ENCODE data around the gene RXRB. TPM values are rescaled to one million over a fixed set of nuclear protein-coding genes. Genes with fewer than 3 reads are reported as not detected.

The RXRB gene
- total and polyA plus RNA-seq, 2 of the 13 experiments (the other 11 are each of a cell fraction or from before 2014, with no cell fraction given) = 26.7 to 55.7 TPM

DNA sequence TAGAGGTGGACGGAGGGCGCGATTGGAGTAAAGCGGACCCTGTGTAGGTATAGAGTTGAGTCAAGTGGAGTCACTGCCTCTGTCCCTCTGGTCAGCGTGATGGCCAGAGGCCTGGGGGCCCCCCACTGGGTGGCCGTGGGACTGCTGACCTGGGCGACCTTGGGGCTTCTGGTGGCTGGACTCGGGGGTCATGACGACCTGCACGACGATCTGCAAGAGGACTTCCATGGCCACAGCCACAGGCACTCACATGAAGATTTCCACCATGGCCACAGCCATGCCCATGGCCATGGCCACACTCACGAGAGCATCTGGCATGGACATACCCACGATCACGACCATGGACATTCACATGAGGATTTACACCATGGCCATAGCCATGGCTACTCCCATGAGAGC, 681 bp upstream of the RXRB start (continued):
- TF ChIP-seq, protein P1, sequence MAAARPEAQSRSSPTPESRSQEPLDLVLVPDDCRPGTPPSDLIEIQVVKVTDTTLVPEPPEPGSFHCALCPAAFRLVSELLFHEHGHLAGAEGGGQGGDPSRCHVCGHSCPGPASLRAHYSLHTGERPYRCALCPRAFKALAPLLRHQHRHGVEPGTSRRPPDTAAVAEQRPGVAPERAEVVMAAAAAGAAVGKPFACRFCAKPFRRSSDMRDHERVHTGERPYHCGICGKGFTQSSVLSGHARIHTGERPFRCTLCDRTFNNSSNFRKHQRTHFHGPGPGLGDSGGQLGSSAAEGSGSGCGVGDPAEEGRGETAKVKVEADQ (CRISPR knock-in tag; IDR thresholded peaks at IDR 0.05; ENCODE audit: borderline replicate concordance) = no peak
- TF ChIP-seq U2AF1 (optimal IDR thresholded peaks at IDR 0.05; ENCODE audit: low read depth, low read length) (no peak), FOXJ3 (CRISPR knock-in tag; IDR thresholded peaks at IDR 0.05; ENCODE audit: borderline replicate concordance) (0 out of 2 replicates have a peak, but pooled peaks have one; percentile 8), ZNF839 (CRISPR knock-in tag; IDR thresholded peaks at IDR 0.05; ENCODE audit: borderline replicate concordance) (no peak), CBX5 (CRISPR knock-in tag; IDR thresholded peaks at IDR 0.05; ENCODE audit: borderline replicate concordance) (no peak; the same call in 1 of the 2 replicates), ZNF558 (CRISPR knock-in tag; IDR thresholded peaks at IDR 0.05; ENCODE audit: borderline replicate concordance) (no peak; the same call in 1 of the 2 replicates), NAIF1 (CRISPR knock-in tag; IDR thresholded peaks at IDR 0.05; ENCODE audit: borderline replicate concordance) (no peak), MED1 (CRISPR knock-in tag; IDR thresholded peaks at IDR 0.05) (no peak), NR3C1 (CRISPR knock-in tag; IDR thresholded peaks at IDR 0.05) (no peak), ZNF737 (CRISPR knock-in tag; IDR thresholded peaks at IDR 0.05; ENCODE audit: borderline replicate concordance) (no peak), ZNF800 (CRISPR knock-in tag; IDR thresholded peaks at IDR 0.05) (no peak), RAD21 (CRISPR knock-in tag; IDR thresholded peaks at IDR 0.05) (peak; percentile 30), REPIN1 (CRISPR knock-in tag; IDR thresholded peaks at IDR 0.05; ENCODE audit: borderline replicate concordance, low read depth) (no peak), ZNF264 (CRISPR knock-in tag; IDR thresholded peaks at IDR 0.05) (no peak), HMGXB4 (CRISPR knock-in tag; IDR thresholded peaks at IDR 0.05; ENCODE audit: borderline replicate concordance in 1 of 2, low read depth in 1 of 2) (peak in 1 of 2 experiments; percentile 57; a peak in 2 of 4 replicates), ZNF674 (CRISPR knock-in tag; IDR thresholded peaks at IDR 0.05; ENCODE audit: low read depth) (no peak), ZNF703 (CRISPR knock-in tag; IDR thresholded peaks at IDR 0.05; ENCODE audit: borderline replicate concordance) (no peak), ZNF431 (CRISPR knock-in tag; IDR thresholded peaks at IDR 0.05; ENCODE audit: borderline replicate concordance, low read depth) (0 out of 2 replicates have a peak, but pooled peaks have one; percentile 23), PAF1 (CRISPR knock-in tag; IDR thresholded peaks at IDR 0.05) (no peak), ZNF644 (CRISPR knock-in tag; IDR thresholded peaks at IDR 0.05; ENCODE audit: low read depth) (no peak)
- TF ChIP-seq, protein P2, sequence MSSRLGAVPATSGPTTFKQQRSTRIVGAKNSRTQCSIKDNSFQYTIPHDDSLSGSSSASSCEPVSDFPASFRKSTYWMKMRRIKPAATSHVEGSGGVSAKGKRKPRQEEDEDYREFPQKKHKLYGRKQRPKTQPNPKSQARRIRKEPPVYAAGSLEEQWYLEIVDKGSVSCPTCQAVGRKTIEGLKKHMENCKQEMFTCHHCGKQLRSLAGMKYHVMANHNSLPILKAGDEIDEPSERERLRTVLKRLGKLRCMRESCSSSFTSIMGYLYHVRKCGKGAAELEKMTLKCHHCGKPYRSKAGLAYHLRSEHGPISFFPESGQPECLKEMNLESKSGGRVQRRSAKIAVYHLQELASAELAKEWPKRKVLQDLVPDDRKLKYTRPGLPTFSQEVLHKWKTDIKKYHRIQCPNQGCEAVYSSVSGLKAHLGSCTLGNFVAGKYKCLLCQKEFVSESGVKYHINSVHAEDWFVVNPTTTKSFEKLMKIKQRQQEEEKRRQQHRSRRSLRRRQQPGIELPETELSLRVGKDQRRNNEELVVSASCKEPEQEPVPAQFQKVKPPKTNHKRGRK (CRISPR knock-in tag; IDR thresholded peaks at IDR 0.05) = no peak
- TF ChIP-seq, protein P3, sequence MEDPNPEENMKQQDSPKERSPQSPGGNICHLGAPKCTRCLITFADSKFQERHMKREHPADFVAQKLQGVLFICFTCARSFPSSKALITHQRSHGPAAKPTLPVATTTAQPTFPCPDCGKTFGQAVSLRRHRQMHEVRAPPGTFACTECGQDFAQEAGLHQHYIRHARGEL (CRISPR knock-in tag; IDR thresholded peaks at IDR 0.05) = no peak
